ENCODE results near the gene AAMP. TPM values are rescaled to one million over a fixed set of nuclear protein-coding genes. Genes with fewer than 3 reads are reported as not detected.
A peak's percentile ranks its signal among the peaks of the same experiment; 100 is the strongest.

Gene AAMP
- total RNA-seq, 1 experiment from 2014 or later: 126 TPM

DNA sequence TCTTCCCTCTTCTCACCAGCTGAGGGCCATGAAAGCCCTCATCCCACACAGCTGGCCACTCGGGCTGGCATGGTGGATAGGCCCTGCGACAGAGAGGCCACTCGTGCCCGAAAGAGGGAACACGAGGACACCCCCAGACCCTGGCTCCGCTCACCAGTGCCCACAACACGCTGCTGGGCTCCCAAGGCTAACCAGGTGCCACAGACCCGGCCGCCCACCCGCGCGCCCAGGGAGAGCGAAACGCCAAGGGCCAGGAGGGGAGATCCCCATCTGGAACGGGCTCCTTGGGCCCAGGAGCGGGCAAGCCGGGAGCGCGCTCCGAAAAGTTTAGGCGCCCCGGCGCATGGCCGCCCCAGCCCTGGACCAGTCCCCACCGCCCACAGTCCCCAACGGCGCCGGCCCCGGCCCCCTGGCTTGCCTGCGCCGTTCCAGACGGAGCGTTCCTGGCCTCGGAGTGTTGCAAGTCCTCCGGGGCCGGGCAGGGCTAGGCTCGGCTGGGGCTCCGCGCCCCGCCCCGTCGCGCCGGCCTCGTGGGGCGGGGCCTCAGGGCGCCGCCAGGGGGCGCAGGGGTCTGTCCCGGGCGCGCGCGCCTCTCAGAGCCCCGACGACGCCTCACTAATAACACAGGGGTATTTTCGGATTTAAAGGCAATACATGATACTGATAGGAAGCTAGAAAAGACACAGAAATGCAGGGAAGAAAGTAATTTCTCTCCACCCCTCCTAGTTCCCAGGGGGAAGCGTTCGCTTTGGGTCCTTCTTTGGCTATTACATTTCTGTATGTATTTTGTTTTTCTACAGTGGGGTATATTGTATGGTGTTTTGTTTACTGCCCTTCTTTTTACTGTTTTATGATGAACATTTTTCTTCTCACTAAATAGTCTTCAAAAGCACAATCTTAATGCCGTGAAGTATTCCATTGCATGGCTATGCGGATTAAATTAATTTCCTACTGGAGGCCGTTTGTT is 22.4 kb upstream of the AAMP start, which contains the start of gene TMBIM1:
TSS of gene TMBIM1 (minus strand) at position 456 of the 967 bp plus-strand sequence. CDS start 10,362 bp downstream, outside the sequence.
- H3K79me2 ChIP-seq (ENCODE audit: low read depth): peaks cover 50% of the 10 kb centered on the region
- peaks cover 87% of the 10 kb centered on the region for H3K4me1 ChIP-seq (replicated peaks; ENCODE audit: insufficient read depth)
- POLR2A ChIA-PET (ENCODE audit: unreplicated experiment): interaction anchor here (0.6 kb wide), 1 partner anchor 994 kb away, joined by 4 read pairs; no protein-coding TSS in a partner anchor
- CTCF ChIA-PET: interaction anchor here (0.6 to 4.5 kb wide), 5 partner anchors 10 to 104 kb away, joined by 3 to 26 read pairs (median 3); no protein-coding TSS in a partner anchor
- no peaks in the 10 kb centered on the region for H3K36me3 ChIP-seq (ENCODE audit: low read depth)
- DNase-seq: peak; percentile 38 to 85
- H3K9me2 ChIP-seq (ENCODE audit: insufficient read depth): no peaks in the 10 kb centered on the region
- peaks cover 63% of the 10 kb centered on the region for H3F3A ChIP-seq (ENCODE audit: insufficient read depth, low read depth)
- TF ChIP-seq, protein P1, sequence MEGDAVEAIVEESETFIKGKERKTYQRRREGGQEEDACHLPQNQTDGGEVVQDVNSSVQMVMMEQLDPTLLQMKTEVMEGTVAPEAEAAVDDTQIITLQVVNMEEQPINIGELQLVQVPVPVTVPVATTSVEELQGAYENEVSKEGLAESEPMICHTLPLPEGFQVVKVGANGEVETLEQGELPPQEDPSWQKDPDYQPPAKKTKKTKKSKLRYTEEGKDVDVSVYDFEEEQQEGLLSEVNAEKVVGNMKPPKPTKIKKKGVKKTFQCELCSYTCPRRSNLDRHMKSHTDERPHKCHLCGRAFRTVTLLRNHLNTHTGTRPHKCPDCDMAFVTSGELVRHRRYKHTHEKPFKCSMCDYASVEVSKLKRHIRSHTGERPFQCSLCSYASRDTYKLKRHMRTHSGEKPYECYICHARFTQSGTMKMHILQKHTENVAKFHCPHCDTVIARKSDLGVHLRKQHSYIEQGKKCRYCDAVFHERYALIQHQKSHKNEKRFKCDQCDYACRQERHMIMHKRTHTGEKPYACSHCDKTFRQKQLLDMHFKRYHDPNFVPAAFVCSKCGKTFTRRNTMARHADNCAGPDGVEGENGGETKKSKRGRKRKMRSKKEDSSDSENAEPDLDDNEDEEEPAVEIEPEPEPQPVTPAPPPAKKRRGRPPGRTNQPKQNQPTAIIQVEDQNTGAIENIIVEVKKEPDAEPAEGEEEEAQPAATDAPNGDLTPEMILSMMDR (conservative IDR thresholded peaks at IDR 0.05): peak; percentile 66
- no peak for TF ChIP-seq EZH2 (IDR thresholded peaks at IDR 0.05; ENCODE audit: low read depth)
- peak within 1 kb of the TSS; percentile 89 for H3K4me3 ChIP-seq
- H4K20me1 ChIP-seq (ENCODE audit: insufficient read depth): peaks cover 3% of the 10 kb centered on the region; the same call in 1 of the 2 replicates
- peak within 1 kb of the TSS; percentile 99 for H3K4me2 ChIP-seq
- H3K9me3 ChIP-seq (ENCODE audit: insufficient read depth, low read depth): no peaks in the 10 kb centered on the region
- peak within 1 kb of the TSS; percentile 96 for H3K27ac ChIP-seq
- TSS peak; percentile 13 for BruUV-seq (replicated peaks)
- H2AFZ ChIP-seq: peak within 1 kb of the TSS; percentile 74
- intact Hi-C loops (cut with micrococcal nuclease; ENCODE audit: unreplicated experiment): loop anchor here (2.0 to 5.0 kb wide), 2 partner anchors 104 to 275 kb away; partner anchors contain the start of genes CNOT9 and USP37
- H3K27me3 ChIP-seq (ENCODE audit: insufficient read depth, low read depth): no peaks in the 10 kb centered on the region

DNA sequence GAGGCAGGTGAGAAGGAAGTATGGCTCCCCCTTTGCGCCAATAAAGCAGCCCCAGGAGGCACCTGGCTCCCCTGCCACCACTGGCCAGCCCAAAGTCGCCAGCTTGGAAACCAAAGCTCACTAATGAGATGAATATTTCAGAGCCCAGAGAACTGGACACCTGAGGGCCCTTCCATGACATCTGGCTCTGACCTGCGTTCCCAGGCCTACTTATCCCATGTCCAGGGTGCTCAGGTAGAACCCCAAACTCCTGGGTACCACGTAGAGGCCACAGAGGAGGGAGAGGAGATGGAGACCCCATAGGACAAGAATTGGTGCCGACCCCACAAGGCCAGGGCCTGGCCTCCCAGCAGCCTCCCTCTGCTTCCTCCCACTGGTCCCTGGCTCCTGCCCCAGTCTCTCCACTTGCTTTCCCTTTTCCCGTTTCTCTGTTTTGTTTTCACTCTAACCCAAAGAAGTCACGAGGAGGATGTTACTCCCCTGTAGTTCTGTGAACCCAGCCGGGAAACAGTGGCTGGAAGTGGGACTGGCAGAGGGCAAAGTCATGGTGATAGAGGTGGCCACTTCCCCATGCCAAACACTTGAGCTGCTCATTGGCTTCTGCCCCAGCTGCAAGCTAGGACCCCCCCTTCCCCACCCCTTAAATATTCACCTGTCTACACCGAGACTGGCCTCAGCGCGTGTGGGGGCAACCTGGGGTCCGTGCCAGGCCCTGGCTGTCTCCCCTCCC is 21.5 kb upstream of the AAMP start:
- Histone ChIP-seq H3K36me3 (ENCODE audit: low read depth) (no peaks in the 10 kb centered on the region), H3F3A (ENCODE audit: insufficient read depth, low read depth) (peaks cover 62% of the 10 kb centered on the region), H3K4me2 (peak overlapping the region; percentile 99), H3K79me2 (ENCODE audit: low read depth) (peaks cover 51% of the 10 kb centered on the region), H3K27me3 (ENCODE audit: insufficient read depth, low read depth) (no peaks in the 10 kb centered on the region), H3K9me2 (ENCODE audit: insufficient read depth) (no peaks in the 10 kb centered on the region), H3K4me3 (peak overlapping the region; percentile 89), H3K9me3 (ENCODE audit: insufficient read depth, low read depth) (no peaks in the 10 kb centered on the region), H2AFZ (peak overlapping the region; percentile 65), H4K20me1 (ENCODE audit: insufficient read depth) (peaks cover 3% of the 10 kb centered on the region; the same call in 1 of the 2 replicates), H3K27ac (peak overlapping the region; percentile 96), H3K4me1 (replicated peaks; ENCODE audit: insufficient read depth) (peaks cover 86% of the 10 kb centered on the region)
- no peak for TF ChIP-seq EZH2 (IDR thresholded peaks at IDR 0.05; ENCODE audit: low read depth)
- TF ChIP-seq, protein P1 (conservative IDR thresholded peaks at IDR 0.05): no peak
- no peak for DNase-seq
- BruUV-seq (replicated peaks): no TSS peak
- POLR2A ChIA-PET (ENCODE audit: unreplicated experiment): interaction anchor here (0.6 to 0.7 kb wide), 2 partner anchors 32 to 995 kb away, joined by 3 to 4 read pairs; no protein-coding TSS in a partner anchor
- CTCF ChIA-PET: interaction anchor here (0.8 to 4.5 kb wide), 3 partner anchors 9 to 105 kb away, joined by 3 to 26 read pairs (median 3); no protein-coding TSS in a partner anchor
- intact Hi-C loops (cut with micrococcal nuclease; ENCODE audit: unreplicated experiment): loop anchor here (1.0 to 5.0 kb wide), 3 partner anchors 19 to 276 kb away; partner anchors contain the start of genes CNOT9 and USP37

Data from PC-9 (cell line).